Cerebellar cortex (tissue), 1 donor: Measurements from ENCODE around the gene P2RX4.
"Not testable (repeated sequence)": the region's sequence is repeated elsewhere in the genome, so short reads cannot be mapped to it uniquely, and the experiment has no call there.

Source experiments
- DNase-seq: peaks from one replicate; pipeline ENCODE4 v3.0.0-alpha.2; 2015; ENCODE audit warnings: low spot score

P2RX4 gene, protein sequence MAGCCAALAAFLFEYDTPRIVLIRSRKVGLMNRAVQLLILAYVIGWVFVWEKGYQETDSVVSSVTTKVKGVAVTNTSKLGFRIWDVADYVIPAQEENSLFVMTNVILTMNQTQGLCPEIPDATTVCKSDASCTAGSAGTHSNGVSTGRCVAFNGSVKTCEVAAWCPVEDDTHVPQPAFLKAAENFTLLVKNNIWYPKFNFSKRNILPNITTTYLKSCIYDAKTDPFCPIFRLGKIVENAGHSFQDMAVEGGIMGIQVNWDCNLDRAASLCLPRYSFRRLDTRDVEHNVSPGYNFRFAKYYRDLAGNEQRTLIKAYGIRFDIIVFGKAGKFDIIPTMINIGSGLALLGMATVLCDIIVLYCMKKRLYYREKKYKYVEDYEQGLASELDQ

DNA sequence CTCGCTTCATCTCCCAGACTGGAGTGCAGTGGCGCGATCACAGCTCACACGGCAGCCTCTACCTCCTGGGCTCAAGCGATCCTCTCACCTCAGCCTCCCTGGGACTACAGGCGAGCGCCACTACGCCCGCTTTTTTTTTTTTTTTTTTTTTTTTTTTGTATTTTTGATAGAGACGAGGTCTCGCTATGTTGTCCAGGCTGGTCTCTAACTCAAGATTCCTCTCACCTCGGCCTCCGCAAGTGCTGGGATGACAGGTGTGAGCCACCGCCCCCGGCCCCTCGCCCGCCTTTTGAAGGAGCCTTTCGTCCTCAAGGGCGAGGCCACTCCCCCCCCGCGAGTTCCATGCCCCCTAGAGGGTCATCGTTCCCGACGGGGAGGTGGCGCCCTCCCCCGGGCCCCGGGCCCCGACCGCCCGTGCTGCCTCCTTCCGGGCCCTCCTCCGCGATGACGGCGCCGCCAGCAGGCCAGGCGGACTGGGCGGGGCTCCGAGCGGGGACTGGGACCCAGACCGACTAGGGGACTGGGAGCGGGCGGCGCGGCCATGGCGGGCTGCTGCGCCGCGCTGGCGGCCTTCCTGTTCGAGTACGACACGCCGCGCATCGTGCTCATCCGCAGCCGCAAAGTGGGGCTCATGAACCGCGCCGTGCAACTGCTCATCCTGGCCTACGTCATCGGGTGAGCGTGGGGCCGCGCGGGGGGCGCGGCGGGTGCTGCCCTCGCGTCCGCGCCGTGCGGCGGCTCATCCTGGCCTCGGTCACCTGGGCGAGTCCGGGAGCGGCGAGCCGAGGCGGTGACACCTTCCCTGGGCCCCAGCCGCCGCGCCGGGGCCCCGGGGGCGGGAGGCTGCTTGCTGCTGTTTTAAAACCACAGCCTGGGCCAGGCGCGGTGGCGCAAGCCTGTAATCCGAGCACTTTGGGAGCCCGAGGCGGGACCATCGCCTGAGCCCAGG lies at the start of gene P2RX4:
Gene P2RX4, plus strand, starts transcription at position 506 of the 949 bp plus-strand sequence. Its CDS starts 36 bp downstream, at position 542.
- peak; percentile 74 for DNase-seq

DNA sequence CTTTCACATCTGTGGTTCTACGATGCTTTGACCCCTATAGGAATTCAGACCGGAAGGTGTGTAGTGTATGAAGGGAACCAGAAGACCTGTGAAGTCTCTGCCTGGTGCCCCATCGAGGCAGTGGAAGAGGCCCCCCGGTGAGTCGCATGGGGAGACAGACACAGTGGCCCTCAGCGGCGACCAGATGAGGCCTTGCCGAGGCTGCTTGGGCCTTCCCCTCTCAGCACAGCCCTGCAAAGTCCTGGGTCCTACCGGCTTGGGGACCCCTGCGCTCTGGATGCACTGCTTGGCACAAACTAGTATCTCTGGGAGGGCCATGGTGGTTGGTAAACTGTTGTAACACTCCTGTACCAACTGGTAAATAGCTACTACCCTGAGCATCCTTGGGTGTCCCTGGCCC lies 47.5 kb upstream of the P2RX4 start:
- DNase-seq: no peak

DNA sequence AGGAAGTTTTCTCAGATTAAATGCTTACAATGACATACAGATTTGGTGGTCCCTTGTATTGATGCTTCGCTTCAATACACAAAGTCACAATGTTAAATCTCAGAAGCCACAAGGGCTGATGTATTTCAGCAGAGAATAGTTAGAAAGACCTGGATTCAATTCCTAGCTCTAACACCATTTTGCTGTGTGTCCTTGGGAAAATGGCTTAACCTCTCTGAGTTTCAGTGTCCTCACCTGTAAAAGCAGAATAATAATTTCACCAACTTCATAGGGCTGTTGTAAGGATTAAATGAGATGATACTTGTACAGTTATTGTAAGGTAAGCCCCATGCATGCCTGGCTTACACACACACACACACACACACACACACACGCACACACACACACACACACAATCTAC lies 46.9 kb upstream of the P2RX4 start:
- no peak for DNase-seq

DNA sequence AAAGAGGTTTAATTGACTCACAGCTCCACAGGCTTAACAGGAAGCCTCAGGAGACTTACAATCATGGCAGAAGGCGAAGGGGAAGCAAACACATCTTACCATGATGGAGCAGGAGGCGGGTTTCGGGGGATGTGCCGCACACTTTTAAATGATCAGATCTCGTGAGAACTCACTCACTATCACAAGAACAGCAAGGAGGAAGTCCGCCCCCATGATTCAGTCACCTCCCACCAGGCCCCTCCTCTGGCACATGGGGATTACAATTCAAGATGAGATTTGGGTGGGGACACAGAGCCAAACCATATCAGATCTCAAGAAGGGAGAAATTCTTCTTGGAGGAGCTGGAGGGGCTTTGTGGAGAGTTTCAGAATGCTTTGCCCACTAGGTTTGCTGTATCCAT lies 45.1 kb upstream of the P2RX4 start:
- DNase-seq: not testable (repeated sequence)

DNA sequence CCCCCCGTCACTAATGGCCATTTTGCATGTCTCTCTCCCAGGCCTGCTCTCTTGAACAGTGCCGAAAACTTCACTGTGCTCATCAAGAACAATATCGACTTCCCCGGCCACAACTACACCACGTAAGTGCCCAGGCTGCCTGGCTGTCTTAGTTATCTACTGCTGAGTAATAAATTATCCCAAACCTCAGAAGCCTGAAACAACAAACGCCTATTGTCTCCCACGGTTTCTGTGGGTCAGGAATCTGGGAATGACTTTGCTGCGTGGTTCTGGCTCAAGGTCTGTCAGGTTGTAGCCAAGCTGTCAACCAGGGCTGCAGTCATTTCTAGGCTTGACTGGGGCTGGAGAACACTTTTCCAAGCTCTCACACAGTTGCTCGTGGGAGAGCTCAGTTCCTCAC lies 44.6 kb upstream of the P2RX4 start:
- no peak for DNase-seq

DNA sequence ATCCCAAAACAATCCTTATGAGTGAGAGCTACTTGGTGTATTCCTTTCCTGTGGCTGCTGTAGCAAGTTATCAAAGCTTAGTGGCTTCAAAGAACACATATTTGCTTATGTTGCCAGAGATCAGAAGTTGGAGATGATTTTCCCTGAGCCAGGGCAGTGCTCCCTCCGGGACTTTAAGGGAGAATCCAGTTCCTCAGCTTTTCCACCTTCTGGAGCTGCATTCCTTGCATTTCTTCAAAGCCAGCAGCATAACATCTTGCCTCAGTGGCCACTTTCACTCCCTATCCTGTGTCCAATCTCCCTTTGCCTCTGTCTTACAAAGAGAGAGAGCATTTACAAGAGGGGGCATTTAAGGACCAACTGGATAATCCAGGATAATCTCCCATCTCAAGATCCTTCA lies 43.6 kb upstream of the P2RX4 start:
- no peak for DNase-seq

DNA sequence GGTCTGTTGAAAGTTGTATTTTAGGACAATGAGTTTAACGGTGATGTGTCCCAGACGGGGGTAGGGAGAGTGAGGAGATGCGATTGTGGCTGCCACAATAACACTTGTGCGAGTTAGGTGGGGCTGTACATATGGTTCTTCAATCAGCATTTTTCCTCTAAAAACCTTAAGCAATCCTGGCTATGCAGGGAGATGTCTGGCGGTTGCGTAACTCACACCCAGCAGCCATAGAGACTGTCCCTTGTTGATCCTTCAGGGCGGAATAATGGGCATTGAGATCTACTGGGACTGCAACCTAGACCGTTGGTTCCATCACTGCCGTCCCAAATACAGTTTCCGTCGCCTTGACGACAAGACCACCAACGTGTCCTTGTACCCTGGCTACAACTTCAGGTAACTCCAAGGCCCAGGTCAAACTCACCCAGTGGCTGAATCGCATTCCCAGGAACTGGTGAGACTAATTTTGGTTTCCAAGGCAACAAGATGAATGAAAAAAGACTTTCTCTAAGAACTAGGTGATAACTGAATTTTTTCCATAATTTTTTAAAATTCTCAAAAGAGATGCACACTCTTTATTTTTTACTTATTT lies 42.6 kb upstream of the P2RX4 start:
- no peak for DNase-seq

DNA sequence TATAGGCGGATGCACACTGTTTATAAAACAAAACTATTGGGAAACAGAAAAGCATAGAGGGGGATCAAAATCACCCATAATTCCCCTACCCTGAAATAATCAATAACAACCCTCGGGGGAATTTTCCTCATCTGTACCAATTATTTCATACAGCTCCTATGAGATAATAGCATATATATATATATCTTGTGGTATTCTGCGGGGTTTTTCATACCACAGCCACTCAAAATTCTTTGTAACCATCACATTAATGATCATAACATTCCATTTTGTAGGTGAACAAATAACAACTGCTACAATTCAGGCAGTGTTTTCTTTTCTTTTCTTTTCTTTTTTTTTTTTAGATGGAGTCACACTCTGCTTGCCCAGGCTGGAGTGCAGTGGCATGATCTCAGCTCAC lies 42.0 kb upstream of the P2RX4 start:
- DNase-seq: no peak

DNA sequence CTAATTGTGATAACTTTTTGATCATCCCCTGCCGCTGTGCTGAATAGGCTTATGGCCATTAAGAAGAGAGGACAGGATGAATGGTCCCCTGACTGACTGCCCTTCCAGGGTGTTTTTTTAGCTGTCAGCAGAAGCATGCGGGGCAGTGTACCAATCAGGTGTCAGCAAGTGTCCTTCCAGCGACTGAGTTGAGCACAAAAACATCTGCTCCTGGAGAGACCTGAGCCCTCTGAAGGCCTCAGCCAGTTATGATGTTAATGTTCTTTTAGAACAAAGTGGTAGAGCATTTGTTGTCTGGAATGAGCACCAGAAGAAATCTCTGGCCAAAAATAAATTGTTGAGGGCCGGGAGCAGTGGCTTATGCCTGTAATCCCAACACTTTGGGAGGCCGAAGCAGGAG lies 39.8 kb upstream of the P2RX4 start:
- no peak for DNase-seq

DNA sequence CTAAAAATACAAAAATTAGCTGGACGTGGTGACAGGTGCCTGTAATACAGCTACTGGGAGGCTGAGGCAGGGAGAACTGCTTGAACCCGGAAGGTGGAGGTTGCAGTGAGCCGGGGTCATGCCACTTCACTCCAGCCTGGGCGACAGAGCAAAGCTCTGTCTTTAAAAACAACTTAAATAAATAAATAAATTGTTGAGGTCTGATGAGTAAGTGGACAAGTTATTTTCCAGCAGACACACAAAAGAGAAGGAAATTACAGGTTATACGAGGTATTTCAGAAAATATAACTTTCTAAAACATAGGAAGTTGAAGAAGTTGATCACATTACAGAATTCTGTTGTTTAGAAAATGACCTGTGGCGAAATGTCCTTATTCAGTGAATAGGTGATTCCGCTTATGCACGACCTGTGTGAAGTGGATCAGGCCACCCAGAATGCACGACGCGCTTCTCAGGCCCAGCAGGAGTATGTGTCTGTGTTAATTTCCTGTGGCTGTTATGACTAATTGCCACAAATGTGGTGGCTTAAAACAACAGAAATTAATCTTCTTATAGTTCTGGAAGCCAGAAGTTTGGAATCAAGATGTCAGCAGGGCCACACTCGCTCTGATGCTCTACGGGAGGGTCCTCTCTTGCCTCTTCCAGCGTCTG lies 39.2 kb upstream of the P2RX4 start:
- DNase-seq: no peak

DNA sequence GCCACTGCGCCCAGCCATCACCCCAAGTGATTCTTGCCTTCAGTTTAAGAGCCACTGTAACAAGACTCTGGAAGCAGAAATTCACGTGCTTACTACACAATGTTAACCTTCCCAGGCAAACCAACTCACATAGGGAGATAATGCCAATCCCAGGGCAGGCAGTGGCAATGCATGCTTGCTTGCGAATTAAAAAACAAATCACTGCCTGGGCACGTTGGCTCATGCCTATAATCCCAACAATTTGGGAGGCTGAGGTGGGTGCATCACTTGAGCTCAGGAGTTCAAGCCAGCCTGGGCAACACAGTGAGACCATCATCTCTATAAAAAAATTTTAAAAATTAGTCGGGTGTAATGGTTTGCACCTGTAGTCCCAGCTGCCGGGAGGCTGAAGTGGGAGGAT lies 37.8 kb upstream of the P2RX4 start:
- DNase-seq: no peak

DNA sequence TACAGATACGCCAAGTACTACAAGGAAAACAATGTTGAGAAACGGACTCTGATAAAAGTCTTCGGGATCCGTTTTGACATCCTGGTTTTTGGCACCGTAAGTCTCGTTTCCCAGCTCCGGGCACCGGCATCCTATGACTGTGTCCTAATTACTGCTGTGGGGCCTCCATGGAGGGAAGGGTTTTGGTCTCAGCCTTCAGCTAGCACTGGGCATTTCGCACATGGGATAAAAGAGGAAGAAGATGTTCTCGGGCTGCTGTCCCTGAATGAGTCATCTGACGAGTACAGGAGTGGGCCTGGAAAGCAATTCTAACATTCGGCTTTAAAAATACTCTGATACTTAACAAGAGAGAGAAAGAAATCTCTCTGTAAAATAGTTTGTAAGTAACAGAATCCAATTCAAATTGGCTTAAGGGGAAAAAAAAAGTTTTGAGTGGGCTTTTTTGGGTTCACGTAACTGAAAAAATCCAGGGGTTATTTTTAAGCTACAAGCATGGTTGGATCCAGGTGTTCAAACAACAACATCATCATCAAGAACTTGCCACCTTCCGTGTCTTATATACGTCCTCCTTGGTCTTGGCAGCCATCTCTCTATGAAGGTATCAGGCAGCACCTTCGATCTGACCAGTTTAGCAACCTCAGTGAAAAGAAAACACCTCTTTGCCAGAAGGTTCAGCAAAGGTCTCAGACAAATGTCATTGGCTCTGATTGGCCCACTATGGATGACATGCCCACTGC lies 34.4 kb upstream of the P2RX4 start:
- no peak for DNase-seq

DNA sequence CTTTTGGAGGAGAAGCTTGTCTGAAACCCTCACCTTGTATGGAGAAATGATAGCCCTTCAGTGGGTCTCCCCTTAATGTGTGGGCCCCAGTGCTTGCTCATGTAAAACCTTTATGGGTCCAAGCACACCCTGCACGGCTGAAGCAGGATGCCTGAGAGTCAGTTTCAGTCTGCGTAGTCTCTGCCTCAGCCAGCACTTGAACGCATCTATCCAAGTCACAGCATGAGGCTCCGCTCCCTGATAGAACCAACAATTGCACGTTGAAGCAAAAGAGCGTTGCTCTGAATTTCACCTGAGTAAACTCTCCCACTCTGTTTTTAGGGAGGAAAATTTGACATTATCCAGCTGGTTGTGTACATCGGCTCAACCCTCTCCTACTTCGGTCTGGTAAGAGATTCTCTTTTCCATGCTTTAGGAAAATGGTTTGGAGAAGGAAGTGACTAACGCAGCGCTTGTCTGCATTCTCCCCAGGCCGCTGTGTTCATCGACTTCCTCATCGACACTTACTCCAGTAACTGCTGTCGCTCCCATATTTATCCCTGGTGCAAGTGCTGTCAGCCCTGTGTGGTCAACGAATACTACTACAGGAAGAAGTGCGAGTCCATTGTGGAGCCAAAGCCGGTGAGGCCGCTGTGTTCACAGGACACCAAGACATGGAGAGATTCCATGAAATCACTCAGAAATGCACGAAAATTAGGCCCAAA lies 33.0 kb upstream of the P2RX4 start:
- peak; percentile 93 for DNase-seq

DNA sequence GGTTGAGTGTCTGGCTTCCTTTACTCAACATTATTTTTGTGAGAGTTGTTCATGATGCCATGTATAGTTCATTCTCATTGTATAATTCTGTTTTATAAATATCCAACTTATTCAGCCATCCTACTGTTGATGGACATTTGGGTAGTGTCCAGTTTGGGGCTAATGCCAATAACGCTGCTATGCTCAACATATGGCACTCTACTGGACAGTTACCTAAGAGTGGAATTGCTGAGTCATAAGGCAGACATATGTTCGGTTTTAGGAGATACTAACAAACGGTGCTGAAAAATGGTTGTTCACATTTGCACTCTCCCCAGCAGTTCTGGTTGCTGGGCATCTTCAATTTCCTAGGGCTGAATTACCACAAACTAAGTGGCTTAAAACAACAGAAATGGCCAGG lies 28.7 kb upstream of the P2RX4 start:
- peak; percentile 97 for DNase-seq

DNA sequence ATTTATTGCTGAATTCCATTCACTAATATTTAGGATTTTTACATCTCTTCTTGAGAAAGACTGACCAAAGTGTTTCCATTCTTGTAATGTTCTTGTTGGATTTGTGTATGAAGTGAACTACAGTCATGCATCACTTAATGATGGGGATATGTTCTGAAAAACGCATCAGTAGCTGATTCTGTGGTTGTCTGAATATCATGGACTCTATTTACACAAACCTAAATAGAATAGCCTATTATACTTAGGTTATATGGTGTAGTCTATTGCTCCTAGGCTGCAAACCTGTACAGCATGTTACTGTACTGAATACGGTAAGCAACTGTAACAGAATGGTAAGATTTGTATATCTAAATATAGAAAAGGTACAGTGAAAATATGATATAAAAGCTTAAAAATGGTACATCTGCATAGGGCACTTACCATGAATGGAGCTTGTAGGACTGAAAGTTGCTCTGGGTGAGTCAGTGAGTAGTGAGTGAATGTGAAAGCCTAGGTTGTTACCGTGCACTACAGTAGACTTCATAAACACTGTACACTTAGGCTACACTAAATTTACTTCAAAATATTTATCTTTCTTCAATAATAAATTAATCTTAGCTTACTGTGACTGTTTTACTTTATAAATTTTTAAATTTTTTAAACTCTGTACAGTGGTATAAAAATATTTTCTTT lies 27.6 kb upstream of the P2RX4 start:
- no peak for DNase-seq

DNA sequence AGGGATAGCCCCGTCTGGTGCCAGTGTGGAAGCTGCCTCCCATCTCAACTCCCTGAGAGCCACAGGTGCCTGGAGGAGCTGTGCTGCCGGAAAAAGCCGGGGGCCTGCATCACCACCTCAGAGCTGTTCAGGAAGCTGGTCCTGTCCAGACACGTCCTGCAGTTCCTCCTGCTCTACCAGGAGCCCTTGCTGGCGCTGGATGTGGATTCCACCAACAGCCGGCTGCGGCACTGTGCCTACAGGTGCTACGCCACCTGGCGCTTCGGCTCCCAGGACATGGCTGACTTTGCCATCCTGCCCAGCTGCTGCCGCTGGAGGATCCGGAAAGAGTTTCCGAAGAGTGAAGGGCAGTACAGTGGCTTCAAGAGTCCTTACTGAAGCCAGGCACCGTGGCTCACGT lies 25.5 kb upstream of the P2RX4 start:
- DNase-seq: no peak

DNA sequence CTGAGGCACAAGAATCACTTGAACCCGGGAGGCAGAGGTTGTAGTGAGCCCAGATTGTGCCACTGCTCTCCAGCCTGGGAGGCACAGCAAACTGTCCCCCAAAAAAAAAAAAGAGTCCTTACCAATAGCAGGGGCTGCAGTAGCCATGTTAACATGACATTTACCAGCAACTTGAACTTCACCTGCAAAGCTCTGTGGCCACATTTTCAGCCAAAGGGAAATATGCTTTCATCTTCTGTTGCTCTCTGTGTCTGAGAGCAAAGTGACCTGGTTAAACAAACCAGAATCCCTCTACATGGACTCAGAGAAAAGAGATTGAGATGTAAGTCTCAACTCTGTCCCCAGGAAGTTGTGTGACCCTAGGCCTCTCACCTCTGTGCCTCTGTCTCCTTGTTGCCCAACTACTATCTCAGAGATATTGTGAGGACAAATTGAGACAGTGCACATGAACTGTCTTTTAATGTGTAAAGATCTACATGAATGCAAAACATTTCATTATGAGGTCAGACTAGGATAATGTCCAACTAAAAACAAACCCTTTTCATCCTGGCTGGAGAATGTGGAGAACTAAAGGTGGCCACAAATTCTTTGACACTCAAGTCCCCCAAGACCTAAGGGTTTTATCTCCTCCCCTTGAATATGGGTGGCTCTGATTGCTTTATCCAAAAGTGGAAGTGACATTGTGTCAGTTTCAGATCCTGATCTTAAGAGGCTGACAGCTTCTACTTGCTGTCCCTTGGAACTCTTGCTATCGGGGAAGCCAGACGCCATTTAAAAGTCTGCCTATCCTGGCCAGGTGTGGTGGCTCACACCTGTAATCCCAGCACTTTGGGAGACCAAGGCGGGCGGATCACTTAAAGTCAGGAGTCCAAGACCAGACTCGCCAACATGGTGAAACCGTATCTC lies 24.7 kb upstream of the P2RX4 start:
- no peak for DNase-seq

DNA sequence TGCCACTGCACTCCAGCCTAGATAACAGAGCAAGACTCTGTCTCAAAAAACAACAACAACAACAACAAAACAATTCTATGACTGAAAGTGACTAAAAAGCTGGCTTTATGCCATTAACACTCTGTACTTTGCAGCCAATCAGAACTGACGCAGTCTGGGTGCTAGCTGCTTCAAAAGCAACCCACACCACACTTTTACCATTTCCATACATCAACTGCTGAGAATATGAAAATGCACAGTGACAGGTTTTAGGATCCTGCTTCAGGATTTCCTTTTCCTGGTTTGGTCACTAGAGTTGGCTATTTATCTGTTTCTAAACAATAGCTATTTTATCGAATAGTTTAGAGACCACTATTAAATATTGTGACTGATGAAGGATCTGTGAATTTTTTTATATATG lies 23.1 kb upstream of the P2RX4 start:
- DNase-seq: no peak

DNA sequence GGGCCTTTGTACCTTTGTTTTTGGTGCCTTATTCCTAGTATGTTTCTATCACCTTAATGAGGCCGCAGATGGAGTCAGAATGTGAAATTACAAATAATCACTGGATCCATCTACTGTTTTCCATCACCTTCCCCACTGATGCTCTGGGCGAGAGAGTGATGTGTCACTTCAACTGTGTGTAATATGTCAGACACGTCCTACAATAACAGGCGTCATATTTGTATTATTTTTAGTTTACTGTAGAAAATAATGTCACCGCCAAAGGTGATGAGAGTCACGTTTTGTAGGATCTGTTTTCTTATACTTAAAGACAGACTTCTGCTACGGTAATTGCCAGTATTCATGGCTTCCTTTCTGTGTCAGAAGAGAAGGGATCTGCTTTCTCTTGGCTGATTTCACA lies 22.4 kb upstream of the P2RX4 start:
- peak; percentile 30 for DNase-seq
